Erythroblast (primary cell): ENCODE results near the gene ALOXE3.

ENCODE experiments used
- GATA1 ChIP-seq: IDR thresholded peaks from 2 replicates; pipeline ENCODE4 v1.6.1; 2011; ENCODE audit warnings: low read depth, mild to moderate bottlenecking, control low read depth, low read length, moderate library complexity
- POLR2A ChIP-seq: IDR thresholded peaks from 2 replicates; pipeline ENCODE4 v1.6.1; 2011; ENCODE audit warnings: mild to moderate bottlenecking, low read length

DNA sequence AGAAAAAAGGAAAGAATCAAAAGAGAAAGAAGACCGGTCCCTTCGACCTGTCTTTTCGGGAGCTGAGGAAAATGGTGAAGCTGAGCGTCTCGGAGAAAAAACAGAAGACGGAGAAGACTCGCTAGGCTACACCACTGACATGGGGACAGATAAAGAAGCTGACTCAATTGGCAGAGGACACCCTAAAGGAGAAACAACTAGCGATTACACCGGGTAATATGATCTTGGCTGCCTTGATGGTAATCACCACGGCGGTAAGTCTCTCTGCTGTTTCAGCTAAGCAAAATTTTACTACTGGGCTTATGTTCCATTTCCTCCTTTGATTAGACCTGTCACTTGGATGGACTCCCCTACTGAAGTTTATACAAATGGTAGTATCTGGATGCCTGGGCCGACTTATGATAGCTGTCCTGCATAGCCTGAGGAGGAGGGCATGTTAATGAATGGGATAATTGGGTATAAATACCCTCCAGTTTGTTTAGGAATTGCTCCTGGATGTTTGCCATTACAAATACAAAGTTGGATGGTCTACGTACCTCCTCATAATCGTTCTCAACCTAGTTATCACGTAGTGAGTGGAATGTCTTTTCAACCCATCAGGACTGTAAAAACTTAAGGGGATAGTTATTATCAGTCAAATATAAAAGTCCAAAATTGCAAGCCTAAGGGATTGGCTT is 55.4 kb downstream of the ALOXE3 start:
- TF ChIP-seq POLR2A, result peak; percentile 66
- TF ChIP-seq GATA1, result no peak
